NCI-H524 (cell line): ENCODE results near the gene AP5Z1.

Experiments
- DNase-seq, 2 experiments: peaks; one replicate each; lab custom pipeline; 2025; lab: John Stamatoyannopoulos, UW

AP5Z1 gene

DNA sequence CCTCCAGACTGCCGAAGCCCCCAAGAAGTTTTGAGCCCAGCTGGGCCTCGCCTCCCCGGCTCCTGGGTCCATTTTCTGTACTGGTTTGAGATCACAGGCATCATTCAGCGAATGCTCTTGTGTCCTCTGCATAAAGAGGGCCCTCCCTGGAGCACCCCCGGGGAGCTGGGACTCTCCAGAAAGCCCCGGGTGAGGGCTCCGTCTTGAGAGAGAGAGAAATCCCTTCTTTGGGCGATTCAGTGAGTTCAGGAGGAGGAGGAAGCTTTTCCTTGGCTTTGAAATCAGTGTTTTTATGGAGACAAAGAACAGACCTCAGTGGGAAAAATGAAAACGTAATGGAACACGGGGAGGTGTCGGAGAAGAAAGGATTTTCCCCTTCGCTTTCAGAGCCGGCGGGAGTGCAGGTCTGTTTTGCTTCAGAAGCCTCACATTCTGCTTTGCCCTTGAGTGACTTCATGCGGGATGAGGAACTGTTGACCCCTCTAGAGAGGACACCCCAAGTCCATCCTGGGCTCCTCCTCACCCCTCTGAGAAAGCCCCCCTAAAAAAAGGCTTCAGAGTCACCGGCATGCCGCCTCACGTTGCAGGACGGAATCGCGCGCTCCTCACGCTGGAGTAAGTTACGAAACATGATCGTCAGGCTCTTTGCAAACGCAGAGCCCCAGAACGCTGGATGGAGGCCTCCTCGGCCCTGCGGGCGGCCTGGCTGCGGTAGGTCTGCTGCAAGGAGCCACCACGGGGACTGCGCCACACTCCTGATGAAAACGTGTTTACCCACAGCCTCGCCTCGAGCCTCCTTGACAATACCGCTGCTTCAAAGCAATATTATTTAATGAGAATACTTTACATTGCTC lies 8.5 kb upstream of the AP5Z1 start:
- DNase-seq, result no peak

DNA sequence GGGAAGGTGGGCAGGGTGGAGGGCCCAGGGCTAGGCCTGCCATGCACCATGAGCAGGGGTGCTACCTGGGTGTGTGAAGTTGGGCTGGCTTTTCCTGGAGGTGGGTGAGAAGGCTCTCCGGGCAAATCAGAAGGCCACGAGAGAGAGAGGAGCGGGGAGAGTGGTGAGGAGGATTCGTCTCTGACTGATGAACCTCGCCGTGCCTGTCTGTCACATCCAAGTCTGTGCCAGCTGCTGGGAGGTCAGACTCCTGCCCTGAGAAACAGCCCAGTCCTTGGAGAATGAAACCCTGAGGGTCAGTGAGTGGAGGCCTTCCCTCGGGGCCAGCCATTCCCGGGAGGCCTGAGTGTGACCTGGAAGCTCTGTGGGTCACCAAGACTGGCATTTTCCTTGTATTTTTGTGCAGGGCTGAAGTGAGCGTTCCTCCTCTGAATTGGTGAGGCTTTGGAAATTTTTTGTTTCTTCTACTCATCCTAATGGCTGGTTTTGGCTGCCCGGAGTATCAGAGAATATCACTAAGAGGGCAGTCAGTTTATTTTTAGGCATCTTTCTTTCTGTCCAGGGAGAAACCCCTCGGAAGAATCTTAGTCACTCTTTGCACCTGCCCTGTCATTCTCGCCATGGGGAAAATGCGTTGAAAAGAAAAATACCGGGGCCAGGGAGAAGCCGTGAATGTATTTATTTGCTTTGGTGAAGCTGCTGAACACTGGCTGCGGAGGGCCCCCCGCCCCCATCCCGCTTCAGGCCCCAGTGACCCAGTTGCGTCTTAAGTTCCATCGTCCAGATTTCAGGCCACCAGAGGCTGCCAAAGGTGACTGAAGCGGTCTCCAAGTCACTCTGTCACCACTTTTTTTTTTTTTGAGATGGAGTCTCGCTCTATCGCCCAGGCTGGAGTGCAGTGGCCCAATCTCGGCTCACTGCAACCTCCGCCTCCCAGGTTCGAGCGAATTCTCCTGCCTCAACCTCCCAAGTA lies 6.5 kb upstream of the AP5Z1 start:
- no peak for DNase-seq

DNA sequence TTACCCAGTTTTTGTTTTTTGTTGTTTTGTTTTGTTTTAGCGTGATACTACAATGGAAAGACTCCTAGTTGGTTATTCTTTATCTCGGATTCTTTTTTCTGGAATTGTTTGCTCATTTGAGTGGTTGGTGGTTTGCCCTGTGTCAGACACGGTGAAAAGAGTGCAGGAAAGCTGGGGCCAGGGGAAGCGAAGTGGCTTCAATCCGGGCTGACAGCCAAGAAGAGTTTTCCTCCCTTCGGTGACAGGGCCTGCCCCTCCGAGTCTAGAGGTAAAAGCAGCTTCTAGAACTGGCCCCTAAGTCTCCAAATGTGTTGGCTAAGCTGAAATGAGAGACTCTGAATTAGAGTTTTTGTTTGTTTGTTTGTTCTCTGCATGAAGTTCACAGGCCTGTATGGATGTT lies 5.7 kb upstream of the AP5Z1 start:
- DNase-seq, result no peak

DNA sequence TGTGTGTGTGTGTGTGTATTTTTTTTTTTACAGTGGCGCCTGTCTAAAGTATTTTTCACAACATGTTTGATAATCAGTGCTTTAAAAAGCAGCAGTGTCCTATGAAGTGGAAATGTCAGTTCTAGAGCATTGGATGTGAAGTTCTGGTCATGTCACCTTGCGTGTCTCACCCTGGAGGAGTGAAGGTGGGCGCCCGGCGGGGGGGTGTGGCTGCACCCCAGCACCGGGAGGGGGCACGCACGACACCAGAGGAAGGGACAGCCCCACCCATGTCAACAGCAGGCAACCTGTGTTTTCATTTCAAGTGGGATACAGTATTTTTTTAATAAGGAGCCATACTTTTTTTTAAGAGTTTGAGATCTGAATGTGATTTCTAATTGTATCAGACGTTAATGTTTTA lies 4.5 kb upstream of the AP5Z1 start:
- DNase-seq, result no peak

DNA sequence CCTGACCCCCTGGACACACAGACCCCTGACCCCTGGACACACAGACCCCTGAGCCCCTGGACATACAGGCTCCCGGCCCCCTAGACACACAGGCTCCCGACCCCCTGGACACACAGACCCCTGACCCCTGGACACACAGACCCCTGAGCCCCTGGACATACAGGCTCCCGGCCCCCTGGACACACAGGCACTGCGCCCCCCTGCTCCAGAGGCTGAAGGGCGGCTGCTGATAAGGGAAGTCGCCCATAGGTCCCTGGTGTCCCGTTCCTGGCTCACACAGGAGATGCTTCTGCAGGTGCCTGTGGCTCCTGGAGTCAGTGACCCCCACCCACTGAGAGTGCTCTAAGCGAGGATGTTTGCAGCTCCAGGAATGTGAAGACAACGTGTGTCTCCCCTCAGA lies 3.7 kb upstream of the AP5Z1 start:
- DNase-seq, result no peak

DNA sequence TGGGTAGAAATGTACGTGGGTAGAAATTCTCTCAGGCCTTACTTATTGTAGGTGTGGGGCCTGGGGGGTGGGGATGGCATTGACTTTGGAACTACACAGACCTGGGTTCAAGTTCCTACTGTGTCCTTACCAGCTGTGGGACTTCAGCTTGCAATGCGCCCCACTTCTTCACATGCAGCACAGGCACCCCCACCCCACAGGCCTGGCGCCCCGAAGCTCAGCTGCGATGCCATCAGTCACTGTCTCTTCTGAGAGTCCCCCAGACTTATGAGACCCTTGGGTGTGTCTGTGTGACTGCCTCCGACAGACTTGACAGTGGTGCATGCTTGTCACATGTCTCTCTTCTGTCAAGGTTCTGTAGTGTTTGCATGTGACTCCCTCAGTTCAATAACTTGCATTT lies 3.1 kb upstream of the AP5Z1 start:
- no peak for DNase-seq

DNA sequence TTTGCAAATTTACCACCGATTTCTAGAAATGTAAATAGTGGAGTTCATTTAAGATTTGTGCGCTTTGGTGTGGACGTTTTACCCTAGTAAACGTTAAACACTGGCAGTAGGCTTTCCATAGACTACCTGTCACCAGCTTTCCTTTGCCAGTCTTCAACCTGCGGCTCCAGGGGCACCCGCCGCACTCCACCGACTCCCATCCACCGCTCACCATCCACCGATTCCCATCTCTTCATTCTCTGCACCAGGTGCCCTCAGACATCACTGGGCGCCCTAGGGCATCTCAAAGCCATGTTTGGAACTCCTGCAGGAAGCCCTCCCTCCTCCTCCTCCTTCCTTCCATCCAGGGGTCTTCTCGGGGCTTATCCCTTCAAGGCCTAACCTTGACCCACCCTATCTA lies 1.4 kb upstream of the AP5Z1 start:
- no peak for DNase-seq

DNA sequence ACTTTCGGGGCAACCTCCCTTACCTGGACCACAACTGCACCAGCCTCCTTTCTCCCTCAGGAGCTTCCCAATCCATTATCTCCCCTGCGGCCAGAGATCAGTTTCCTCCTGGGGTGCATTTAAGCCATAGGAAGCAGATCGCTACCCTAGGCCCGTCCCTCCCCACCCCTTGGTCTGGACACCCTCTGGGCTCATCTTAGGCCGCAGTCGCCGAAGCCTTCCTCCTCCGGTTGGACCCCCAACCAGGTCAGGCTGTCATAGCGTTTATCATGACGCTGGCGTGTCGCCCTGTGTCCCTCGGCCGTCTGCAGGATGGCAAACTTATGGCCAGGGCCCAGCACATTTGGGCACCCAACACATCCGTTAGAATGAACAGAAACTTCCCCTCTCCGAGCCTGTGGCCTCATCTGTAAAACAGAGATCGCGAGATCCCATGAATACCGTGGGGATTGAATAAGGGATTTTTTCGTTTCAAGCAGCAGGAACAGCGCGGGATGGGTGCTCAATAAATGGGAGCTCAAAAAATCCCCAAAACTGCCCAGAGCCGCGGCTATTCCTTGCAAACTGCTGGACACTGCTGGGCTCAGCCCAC lies 669 bp upstream of the AP5Z1 start:
- no peak for DNase-seq

DNA sequence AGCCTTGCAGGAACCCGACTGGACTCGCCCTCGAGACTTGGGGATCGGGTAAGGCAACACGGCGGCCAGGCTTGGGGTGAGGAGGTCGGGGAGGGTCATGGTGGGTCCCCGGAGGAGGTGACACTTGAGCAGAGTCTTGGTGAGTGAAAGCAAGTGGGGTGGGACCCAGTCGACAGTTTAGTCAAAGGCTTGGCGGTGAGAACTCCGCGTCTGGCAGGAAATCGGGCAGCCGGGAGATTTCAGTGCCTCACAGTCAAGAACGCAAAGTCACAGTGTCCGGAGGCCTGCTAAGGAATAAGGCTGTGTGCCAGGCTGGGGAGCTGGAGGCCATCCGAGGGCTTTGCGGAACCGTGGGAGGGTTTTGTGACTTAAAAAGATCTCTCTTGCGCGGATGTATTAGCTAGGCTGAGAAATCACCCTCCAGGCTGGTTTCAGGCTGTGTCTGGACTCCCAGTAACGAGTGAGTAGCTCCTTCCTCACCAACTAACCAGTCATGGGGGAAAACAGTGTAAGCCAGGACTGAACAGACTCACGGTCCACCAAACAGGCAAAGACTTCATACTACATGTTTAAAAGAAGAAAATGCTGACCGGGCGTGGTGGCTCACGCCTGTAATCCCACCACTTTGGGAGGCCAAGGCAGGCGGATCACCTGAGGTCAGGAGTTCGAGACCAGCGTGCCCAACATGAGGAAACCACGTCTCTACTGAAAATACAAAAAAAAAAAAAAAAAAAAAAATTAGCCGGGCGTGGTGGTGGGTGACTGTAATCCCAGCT lies 613 bp downstream of the AP5Z1 start:
- DNase-seq, result no peak

DNA sequence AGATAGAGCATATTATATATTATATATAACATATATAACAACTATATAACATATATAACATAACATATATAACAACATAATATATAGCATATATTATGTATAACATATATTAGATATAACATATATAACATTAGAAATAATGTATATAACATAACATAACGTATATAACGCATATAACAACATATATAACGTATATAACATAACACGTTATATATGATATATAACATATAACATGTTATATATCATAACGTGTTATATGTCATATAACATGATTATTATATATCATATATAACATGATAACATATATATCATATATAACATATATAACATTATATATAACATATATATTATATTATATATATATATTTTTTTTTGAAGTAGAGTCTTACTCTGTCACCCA lies 3.7 kb downstream of the AP5Z1 start:
- DNase-seq, result no peak

DNA sequence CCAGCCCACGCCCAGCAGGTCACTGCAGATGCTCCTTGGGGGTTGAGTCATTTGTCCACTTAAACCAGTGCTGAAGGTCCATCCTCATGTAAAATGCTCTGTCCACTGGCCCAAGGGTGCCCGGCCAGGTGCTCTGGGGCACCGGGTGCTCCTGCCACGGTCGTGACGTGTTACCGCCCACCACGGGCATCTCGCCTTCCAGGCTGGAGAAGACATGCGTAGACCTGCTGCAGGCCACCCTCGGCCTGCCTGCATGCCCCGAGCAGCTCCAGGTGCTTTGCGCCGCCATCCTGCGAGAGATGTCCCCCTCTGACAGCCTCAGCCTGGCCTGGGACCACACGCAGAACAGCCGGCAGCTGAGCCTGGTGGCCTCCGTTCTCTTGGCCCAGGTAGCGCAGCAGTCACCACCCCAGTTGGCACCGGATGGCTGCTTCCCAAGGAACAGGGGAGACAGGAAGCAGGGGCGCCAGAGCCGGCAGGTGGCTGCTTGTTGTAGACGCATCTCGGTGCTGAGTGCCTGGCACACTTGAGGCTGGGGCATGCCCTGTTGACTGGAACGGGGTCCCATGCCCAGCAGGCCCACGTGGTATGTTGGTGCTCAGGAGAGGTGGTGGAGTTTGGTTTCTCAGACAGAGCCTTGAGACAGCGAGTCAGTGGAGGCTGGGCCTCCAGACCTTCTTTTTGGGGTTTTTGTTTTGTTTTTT lies 6.1 kb downstream of the AP5Z1 start:
- DNase-seq, result no peak

DNA sequence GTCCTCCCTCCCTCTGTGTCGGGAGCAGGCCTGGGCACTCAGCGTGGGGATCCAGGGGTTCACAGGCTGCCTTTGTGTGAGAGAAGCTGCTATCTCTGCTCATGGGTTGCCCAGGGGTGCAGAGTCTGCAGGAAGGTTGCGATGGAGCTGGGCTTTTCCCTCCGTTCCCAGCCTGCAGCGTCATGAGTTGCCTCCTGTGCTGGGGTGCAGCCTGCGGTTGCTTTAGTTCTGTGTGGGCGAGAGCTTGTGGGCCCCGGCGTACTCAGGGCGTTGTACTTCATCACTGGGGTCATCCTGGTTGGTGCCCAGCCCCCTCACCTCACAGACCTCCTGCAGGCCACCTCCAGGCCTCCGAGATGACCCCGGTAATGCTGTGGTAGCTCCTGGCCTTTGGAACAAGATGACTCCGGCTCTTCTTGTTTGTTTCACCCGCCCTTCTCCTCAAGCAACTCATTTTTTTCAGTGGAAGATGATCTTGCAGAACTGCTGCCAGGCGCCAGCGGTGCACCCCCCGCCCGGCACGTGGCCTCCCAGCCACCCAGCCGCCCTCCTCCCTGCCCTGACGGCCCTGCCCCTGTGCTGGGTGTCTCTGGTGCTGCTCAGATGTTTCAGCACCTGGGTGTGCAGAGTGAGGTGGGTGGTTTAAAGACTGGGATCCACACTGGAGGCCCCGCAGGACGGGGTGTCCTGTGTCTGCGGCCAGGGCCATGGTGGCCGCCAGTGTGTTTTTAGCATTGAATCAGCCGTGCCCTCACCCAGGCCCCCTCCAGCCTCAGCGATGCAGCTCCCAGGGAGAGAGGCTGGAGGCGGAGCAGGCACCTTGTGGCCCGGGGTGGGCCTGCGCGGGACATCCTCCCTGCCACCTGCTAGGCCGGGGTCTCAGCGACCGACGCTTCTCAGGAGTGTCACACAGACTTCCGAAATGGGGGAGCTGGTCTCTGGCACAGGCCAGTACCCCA lies 7.2 kb downstream of the AP5Z1 start:
- no peak for DNase-seq

DNA sequence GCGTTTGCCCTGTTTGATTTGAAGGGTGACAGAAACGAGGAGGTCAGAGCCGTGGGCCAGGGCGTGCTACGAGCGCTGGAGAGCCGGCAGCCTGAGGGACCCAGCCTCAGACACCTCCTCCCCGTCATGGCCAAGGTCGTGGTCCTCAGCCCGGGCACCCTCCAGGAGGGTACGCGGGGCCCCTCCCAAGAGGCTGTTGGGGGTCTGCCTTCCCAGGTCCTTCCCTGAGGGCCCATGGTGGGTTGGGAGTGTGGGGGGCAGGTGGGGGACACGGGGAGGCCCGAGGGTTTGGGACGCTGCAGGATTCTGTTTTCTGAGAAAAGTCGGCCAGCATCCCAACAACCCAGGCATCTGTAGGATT lies 7.8 kb downstream of the AP5Z1 start:
- DNase-seq, result no peak

DNA sequence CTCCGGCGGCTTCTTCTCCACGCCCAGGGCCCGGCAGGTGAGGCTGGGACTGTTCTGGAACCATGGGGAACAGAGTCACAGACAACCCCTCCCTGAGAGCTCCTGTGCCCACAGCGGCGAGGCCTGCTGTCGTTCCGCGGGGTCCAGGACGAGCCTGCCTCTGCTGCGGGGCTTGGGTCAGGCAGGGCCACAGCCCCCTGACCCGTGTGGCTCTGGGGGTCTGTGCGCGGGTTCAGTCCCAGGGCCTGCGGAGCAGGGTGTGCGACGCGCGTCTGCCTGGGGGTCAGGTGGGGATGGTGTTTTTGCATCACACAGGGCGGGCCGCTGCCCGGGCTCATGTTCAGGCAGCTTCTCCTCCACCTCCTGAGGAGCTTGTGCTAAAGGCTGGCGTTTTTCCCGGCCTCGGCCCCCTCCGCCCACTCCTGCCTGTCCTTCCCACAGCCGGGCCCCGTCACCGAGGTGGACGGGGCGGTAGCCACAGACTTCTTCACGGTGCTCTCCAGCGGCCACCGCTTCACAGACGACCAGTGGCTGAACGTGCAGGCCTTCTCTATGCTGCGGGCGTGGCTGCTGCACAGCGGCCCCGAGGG lies 8.4 kb downstream of the AP5Z1 start:
- DNase-seq, result no peak

DNA sequence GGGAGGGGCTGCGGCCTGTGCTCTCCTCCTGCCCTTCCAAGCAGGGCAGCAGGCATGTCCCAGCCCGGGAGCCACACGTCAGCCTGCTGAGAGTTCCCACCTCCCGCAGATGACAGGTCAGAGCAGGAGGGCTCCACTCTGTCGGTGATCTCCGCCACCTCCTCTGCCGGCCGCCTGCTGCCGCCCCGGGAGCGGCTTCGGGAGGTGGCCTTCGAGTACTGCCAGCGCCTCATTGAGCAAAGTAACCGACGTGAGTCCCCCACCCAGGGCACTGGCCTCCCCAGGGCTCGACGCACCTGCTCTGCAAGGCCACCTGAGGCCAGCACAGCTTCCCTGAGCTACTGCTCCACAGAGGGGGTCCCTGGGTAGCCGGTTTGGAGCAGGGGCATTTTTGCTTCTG lies 9.4 kb downstream of the AP5Z1 start:
- no peak for DNase-seq

DNA sequence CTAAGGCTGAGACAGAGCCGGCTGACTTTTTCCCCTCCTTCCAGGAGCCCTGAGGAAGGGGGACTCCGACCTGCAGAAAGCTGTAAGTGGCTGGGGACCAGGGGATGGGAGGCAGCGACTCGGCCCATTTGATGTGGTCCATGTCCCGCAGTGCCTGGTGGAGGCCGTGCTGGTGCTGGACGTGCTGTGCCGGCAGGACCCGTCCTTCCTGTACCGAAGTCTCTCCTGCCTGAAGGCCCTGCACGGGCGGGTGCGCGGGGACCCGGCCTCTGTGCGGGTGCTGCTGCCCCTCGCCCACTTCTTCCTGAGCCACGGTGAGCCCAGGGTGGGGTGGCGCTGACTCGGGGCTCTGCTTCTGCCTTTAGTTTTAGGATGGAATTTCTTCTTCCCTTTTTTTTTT lies 9.9 kb downstream of the AP5Z1 start:
- no peak for DNase-seq

DNA sequence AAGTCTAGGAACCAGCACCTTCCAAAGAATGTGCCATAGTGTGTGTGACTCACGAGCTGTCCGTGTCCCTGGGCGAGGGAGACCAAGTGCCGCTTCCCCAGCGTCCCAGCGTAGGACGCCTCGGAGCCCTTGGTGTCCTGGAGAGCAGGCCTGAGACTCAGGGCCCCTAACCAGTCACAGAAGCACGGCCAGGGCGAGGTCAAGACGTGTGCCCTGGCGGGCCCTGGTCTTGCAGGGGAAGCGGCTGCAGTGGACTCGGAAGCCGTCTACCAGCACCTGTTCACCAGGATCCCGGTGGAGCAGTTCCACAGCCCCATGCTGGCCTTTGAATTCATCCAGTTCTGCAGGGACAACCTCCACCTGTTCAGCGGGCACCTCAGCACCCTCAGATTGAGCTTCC lies 10.6 kb downstream of the AP5Z1 start:
- DNase-seq, result no peak

DNA sequence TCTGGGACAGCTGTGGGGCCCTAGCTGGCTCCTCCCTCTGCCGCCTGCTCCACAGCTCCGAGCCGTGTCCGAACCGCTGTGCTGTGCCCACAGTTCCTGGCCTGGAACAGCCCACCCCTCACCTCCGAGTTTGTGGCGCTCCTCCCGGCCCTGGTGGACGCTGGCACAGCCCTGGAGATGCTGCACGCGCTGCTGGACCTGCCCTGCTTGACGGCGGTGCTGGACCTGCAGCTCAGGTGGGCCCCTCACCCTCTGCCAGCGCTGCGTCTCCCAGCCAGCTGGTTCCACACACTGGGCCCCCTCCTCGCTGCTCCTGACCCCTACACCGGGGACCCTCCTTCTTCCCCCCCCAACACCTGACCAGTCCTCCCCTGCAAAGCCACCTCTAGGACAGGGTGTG lies 12.1 kb downstream of the AP5Z1 start:
- no peak for DNase-seq

DNA sequence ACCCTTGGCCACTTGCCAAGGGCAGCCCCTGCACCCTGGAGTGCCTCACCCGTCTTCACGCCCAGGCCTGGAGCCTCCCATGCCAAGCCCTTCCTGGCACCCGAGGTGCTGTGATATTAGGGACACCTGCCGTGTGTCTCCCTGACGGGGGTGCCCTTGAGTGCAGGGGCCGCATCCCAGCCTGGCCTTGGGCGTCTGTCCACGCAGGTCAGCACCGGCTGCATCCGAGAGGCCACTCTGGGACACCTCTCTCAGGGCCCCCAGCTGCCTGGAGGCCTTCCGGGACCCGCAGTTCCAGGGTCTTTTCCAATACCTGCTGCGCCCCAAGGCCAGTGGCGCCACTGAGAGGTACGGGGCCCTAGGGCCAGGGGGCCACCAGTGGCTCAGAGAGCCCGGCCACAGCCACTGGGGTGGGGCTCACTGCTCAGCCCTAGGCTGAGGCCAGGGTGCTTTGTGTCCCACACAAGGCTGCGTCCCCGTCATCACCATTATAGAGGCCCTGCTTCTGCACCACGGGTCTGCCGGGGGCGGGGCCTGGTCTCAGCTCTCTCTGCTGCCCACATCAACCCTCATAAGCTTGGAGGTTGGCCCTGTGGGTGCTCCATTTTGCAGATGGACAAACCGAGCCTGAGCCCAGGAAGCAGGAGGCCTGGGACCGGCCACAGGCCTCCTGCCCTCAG lies 12.7 kb downstream of the AP5Z1 start:
- DNase-seq, result no peak
